ENCODE results near the gene SYCP2L. TPM values are rescaled to one million over a fixed set of nuclear protein-coding genes. Genes with fewer than 3 reads are reported as not detected.

The SYCP2L gene
- total and polyA plus RNA-seq, 9 of the 15 experiments (the other 6 are each of a cell fraction or from before 2014, with no cell fraction given), result 12.4 to 46.9 (median 22.0) TPM

DNA sequence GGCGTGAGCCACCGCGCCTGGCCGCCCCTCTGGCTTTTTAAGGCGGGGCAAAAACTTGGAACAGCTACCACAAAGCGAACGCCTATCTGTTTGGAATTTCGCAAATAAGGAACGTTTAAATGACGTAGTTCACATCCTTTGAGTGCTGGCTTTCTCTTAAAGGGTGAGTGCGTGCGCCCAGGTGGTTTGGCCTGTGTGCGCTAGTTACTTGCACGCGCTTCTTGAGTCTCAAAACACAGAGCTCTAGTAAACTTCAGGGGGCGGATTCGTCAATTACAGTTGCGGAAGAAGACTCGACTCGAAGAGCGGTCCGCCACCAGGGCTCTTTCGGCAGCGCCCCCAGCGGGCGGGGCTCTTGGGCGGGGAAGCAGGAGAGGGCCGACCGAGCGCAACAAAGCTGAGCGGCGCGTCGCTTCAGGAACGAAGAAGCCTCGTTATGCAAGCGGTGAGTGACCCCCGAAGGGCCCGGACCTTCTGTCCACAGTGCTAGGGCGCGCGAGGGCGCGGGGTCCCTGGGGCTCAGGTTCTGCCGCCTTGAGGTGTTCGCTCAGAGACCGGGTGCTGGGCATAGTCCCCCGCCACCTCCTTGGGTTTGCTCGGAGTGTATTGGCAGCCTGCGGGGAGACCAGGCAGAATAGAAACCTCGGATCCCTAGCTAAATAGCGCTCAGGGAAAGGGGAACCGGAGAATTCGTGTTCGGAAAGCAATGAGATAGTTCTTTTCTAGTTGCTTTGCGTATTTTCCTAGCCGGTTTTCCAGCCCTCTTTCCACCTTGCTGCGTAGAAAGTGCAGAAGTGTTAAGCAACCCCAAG lies at the start of gene SYCP2L (continued):
- TF ChIP-seq KAT2B (IDR thresholded peaks at IDR 0.05; ENCODE audit: low read depth, low read length) (peak; percentile 82), THRAP3 (IDR thresholded peaks at IDR 0.05; ENCODE audit: borderline replicate concordance) (no peak), SETDB1 (IDR thresholded peaks at IDR 0.05; ENCODE audit: low read length) (no peak), ARHGAP35 (IDR thresholded peaks at IDR 0.05; ENCODE audit: partially characterized antibody) (no peak), NFATC3 (IDR thresholded peaks at IDR 0.05) (0 out of 2 replicates have a peak, but pooled peaks have one; percentile 29), HNRNPK (IDR thresholded peaks at IDR 0.05; ENCODE audit: low read depth, low read length, poor library complexity, severe bottlenecking) (no peak), ZNF316 (IDR thresholded peaks at IDR 0.05) (no peak), TCF7L2 (IDR thresholded peaks at IDR 0.05; ENCODE audit: low read depth, low read length) (no peak), ZKSCAN1 (IDR thresholded peaks at IDR 0.05; ENCODE audit: low read depth, low read length) (no peak), TAF7 (tag; IDR thresholded peaks at IDR 0.05) (peak; percentile 49; the same call in 1 of the 2 replicates), C11orf30 (IDR thresholded peaks at IDR 0.05; ENCODE audit: low read depth) (peak; percentile 57; the same call in 1 of the 2 replicates), NFRKB (IDR thresholded peaks at IDR 0.05; ENCODE audit: low read depth) (peak; percentile 70), SAFB (IDR thresholded peaks at IDR 0.05; ENCODE audit: borderline replicate concordance, low read depth, low read length) (no peak), ZNF551 (CRISPR knock-in tag; IDR thresholded peaks at IDR 0.05) (no peak), ZBTB1 (CRISPR knock-in tag; IDR thresholded peaks at IDR 0.05; ENCODE audit: borderline replicate concordance, low read depth) (no peak), U2AF1 (optimal IDR thresholded peaks at IDR 0.05; ENCODE audit: low read depth, low read length) (no peak), ZNF274 (IDR thresholded peaks at IDR 0.05; ENCODE audit: borderline replicate concordance, low read depth, low read length) (no peak)
- TF ChIP-seq, protein P1, sequence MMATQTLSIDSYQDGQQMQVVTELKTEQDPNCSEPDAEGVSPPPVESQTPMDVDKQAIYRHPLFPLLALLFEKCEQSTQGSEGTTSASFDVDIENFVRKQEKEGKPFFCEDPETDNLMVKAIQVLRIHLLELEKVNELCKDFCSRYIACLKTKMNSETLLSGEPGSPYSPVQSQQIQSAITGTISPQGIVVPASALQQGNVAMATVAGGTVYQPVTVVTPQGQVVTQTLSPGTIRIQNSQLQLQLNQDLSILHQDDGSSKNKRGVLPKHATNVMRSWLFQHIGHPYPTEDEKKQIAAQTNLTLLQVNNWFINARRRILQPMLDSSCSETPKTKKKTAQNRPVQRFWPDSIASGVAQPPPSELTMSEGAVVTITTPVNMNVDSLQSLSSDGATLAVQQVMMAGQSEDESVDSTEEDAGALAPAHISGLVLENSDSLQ (IDR thresholded peaks at IDR 0.05), result no peak
- TF ChIP-seq, protein P2, sequence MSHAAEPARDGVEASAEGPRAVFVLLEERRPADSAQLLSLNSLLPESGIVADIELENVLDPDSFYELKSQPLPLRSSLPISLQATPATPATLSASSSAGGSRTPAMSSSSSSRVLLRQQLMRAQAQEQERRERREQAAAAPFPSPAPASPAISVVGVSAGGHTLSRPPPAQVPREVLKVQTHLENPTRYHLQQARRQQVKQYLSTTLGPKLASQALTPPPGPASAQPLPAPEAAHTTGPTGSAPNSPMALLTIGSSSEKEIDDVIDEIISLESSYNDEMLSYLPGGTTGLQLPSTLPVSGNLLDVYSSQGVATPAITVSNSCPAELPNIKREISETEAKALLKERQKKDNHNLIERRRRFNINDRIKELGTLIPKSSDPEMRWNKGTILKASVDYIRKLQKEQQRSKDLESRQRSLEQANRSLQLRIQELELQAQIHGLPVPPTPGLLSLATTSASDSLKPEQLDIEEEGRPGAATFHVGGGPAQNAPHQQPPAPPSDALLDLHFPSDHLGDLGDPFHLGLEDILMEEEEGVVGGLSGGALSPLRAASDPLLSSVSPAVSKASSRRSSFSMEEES (CRISPR knock-in tag; IDR thresholded peaks at IDR 0.05), result no peak
- TF ChIP-seq, protein P3, sequence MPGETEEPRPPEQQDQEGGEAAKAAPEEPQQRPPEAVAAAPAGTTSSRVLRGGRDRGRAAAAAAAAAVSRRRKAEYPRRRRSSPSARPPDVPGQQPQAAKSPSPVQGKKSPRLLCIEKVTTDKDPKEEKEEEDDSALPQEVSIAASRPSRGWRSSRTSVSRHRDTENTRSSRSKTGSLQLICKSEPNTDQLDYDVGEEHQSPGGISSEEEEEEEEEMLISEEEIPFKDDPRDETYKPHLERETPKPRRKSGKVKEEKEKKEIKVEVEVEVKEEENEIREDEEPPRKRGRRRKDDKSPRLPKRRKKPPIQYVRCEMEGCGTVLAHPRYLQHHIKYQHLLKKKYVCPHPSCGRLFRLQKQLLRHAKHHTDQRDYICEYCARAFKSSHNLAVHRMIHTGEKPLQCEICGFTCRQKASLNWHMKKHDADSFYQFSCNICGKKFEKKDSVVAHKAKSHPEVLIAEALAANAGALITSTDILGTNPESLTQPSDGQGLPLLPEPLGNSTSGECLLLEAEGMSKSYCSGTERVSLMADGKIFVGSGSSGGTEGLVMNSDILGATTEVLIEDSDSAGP (CRISPR knock-in tag; IDR thresholded peaks at IDR 0.05), result 0 out of 2 replicates have a peak, but pooled peaks have one; percentile 52
- TF ChIP-seq, protein P4, sequence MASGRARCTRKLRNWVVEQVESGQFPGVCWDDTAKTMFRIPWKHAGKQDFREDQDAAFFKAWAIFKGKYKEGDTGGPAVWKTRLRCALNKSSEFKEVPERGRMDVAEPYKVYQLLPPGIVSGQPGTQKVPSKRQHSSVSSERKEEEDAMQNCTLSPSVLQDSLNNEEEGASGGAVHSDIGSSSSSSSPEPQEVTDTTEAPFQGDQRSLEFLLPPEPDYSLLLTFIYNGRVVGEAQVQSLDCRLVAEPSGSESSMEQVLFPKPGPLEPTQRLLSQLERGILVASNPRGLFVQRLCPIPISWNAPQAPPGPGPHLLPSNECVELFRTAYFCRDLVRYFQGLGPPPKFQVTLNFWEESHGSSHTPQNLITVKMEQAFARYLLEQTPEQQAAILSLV (tag; IDR thresholded peaks at IDR 0.05), result no peak
- TF ChIP-seq, protein P5, sequence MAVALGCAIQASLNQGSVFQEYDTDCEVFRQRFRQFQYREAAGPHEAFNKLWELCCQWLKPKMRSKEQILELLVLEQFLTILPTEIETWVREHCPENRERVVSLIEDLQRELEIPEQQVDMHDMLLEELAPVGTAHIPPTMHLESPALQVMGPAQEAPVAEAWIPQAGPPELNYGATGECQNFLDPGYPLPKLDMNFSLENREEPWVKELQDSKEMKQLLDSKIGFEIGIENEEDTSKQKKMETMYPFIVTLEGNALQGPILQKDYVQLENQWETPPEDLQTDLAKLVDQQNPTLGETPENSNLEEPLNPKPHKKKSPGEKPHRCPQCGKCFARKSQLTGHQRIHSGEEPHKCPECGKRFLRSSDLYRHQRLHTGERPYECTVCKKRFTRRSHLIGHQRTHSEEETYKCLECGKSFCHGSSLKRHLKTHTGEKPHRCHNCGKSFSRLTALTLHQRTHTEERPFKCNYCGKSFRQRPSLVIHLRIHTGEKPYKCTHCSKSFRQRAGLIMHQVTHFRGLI (CRISPR knock-in tag; IDR thresholded peaks at IDR 0.05), result no peak
